Gastroesophageal sphincter (tissue), 4 donors: ENCODE data around the gene ANKRD18B. TPM values are rescaled to one million over a fixed set of nuclear protein-coding genes. Genes with fewer than 3 reads are reported as not detected.
"Not testable (repeated sequence)": the region's sequence is repeated elsewhere in the genome, so short reads cannot be mapped to it uniquely, and the experiment has no call there.

ENCODE experiments used
- ATAC-seq: fragments of 150-250 bp; one replicate; pipeline ENCODE4 v1.9.1; 2016; ENCODE audit warnings: mild to moderate bottlenecking, moderate library complexity
- H3K27ac ChIP-seq, 4 donors: fragments of 200-600 bp; sonication (generic) in 3 of 4; 1 replicate in 3 of 4; 2 replicates in 1 of 4; pipeline ENCODE4 v1.5.1; 2016 to 2019
- H3K27me3 ChIP-seq: fragments of 200-600 bp; sonication (generic); one replicate; pipeline ENCODE4 v1.5.1; 2019
- H3K36me3 ChIP-seq, 2 donors: fragments of 200-600 bp; sonication (generic); one replicate each; pipeline ENCODE4 v1.5.1; 2019; ENCODE audit warnings: control low read depth in 1 of 2
- H3K4me1 ChIP-seq, 3 donors: fragments of 200-600 bp; sonication (generic); 1 replicate in 2 of 3; 2 replicates in 1 of 3; pipeline ENCODE4 v1.5.1; 2016 to 2019; ENCODE audit warnings: control low read depth in 2 of 3
- H3K4me3 ChIP-seq, 2 donors: fragments of 200-600 bp; sonication (generic); one replicate each; pipeline ENCODE4 v1.5.1; 2019; ENCODE audit warnings: mild to moderate bottlenecking in 1 of 2, moderate library complexity in 1 of 2
- H3K9me3 ChIP-seq, 3 donors: fragments of 200-600 bp; sonication (generic); one replicate each; pipeline ENCODE4 v1.5.1; 2017 to 2019; ENCODE audit warnings: control low read depth in 2 of 3
- CTCF ChIP-seq, 4 experiments: fragments of 200-600 bp in 2 of 4; fragments of 450-650 bp in 2 of 4; sonication (generic) in 1 of 4; IDR thresholded peaks; one replicate each; pipeline ENCODE4 v1.5.1; 2017 to 2019; ENCODE audit warnings: antibody characterized with exemption in 4 of 4, mild to moderate bottlenecking in 2 of 4, moderate library complexity in 2 of 4
- EP300 ChIP-seq: sonication (generic); formaldehyde crosslinking; IDR thresholded peaks from one replicate; pipeline ENCODE4 v1.6.1; 2017; ENCODE audit warnings: antibody characterized with exemption, mild to moderate bottlenecking
- POLR2A ChIP-seq, 2 donors: fragments of 450-650 bp; IDR thresholded peaks; one replicate each; pipeline ENCODE4 v1.6.1; 2017; ENCODE audit warnings: antibody characterized with exemption in 2 of 2, mild to moderate bottlenecking in 2 of 2, moderate library complexity in 1 of 2
- POLR2AphosphoS5 ChIP-seq: sonication (generic); formaldehyde crosslinking; IDR thresholded peaks from one replicate; pipeline ENCODE4 v1.6.1; 2017; ENCODE audit warnings: antibody characterized with exemption
- WGBS, 2 donors: methylation state at CpG; one replicate each; pipeline ENCODE4 v1.1.5; 2018; ENCODE audit warnings: low coverage in 1 of 2; 5-methylcytosine and 5-hydroxymethylcytosine counted together
- total RNA-seq, 4 donors: library from RNA; depleted of rRNA; stranded (reverse); fragments of >200 nt; gene quantifications; one replicate each; pipeline ENCODE4 v1.1.0, GENCODE V29; 2016

The ANKRD18B gene
- total RNA-seq, 4 donors from 2014 or later, result 0.10 TPM; not detected in 3

DNA sequence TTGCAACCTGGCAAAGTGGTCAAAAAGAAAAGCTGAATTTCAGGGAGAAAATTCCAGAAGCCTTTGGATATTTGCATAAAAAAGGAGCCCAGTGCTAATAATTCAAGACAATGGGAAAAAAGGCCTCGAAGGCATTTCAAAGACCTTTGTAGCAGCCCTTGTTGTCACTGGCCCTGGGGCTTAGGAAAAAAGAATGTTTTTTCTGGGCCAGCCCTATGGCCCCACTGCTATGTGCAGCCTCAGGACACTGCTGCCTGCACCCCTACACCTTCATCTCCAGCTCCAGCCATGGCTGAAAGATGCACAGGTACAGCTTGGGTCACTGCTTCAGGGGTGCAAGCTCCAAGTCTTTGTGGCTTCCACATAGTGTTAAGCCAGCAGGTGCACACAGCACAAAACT lies 62.1 kb downstream of the ANKRD18B start:
- not testable (repeated sequence) for H3K4me1 ChIP-seq, H3K4me3 ChIP-seq, H3K36me3 ChIP-seq, H3K27ac ChIP-seq, ATAC-seq, H3K9me3 ChIP-seq, H3K27me3 ChIP-seq
- 67% methylated on average over 1 of the region's 1 CpG; no CpG with 5 or more reads in 1 of the 2 donors for WGBS, 2 donors

DNA sequence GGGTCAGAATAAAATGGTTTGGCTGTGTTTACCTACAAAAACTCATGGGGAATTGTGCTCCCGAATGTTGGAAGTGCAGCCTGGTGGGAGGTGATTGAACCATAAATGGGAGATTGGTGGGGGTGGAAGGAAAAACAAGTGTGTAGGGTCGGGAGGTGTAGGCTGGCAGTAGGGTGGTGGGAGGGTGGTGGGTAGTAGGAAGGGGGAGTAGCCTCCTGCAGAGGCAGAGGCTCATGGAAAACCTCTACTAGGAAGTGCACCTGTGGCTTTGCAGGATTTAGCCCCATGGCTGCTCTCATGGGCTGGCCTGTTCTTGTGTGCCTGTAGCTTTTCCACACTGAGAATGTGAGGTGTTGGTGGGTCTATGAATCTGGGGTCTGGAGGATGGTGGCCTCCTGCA lies 63.7 kb downstream of the ANKRD18B start:
- not testable (repeated sequence) for H3K27ac ChIP-seq, ATAC-seq, H3K36me3 ChIP-seq, H3K4me3 ChIP-seq, H3K9me3 ChIP-seq, H3K4me1 ChIP-seq, H3K27me3 ChIP-seq
- no CpG with 5 or more reads among the region's 2 CpGs for whole genome bisulfite sequencing, 2 donors

DNA sequence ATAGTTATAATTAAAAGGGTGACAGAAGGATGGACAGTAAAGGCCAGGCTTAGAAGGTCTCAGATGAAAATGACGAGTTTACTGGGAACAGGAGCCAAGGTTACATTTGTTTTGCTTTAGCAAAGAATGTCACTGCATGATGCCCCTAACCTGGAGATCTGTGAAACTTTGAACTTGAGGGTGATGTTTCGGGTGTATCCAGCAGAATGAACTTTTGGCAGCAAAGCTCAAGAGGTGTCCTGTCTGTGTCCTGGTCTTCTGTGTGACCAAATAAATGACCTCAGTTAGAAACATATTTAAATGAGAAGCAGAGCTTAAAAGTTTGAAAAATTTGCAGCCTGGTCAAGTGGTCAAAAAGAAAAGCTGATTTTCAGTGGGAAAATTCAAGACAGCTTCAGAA lies 64.8 kb downstream of the ANKRD18B start:
- not testable (repeated sequence) for H3K27ac ChIP-seq, H3K36me3 ChIP-seq, H3K9me3 ChIP-seq, H3K4me1 ChIP-seq, ATAC-seq, H3K27me3 ChIP-seq, H3K4me3 ChIP-seq
- no CpG with 5 or more reads among the region's 2 CpGs for WGBS, 2 donors

DNA sequence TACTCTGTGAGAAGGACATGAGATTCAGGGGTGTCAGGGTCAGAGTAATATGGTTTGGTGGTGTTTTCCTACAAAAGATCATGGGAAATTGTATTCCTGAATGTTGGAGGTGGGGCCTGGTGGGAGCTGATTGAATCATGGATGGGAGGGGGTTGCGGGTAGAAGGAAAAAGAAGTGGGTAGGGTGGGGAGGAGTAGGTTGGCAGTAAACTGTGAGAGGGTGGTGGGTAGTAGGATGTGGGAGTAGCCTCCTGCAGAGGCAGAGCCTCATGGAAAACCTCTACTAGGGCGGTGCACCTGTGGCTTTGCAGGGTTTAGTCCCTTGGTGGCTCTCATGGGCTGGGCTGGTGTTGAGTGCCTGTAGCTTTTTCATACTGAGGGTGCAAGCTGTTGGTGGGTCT lies 66.8 kb downstream of the ANKRD18B start:
- not testable (repeated sequence) for H3K4me1 ChIP-seq, H3K36me3 ChIP-seq, ATAC-seq, H3K9me3 ChIP-seq, H3K27me3 ChIP-seq, H3K27ac ChIP-seq, H3K4me3 ChIP-seq
- no CpG with 5 or more reads among the region's 2 CpGs for WGBS, 2 donors

DNA sequence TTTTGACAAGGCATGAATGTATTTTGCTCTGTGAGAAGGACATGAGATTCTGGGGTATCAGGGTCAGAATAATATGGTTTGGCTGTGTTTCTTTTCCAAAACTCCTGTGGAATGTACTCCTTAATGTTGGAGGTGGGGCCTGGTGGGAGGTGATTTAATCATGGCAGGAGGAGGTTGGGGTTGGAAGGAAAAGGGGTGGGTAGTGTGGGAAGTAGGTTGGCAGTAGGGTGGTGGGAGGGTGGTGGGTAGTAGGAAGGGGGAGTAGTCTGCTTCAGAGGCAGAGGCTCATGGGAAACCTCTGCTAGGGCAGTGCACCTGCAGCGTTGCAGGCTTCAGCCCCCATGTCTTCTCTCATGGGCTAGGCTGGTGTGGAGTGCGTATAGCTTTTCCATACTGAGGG lies 72.9 kb downstream of the ANKRD18B start:
- H3K27me3 ChIP-seq, H3K27ac ChIP-seq, H3K9me3 ChIP-seq, ATAC-seq, H3K4me3 ChIP-seq, H3K4me1 ChIP-seq, H3K36me3 ChIP-seq: not testable (repeated sequence)
- WGBS, 2 donors, result 83% methylated on average over 1 of the region's 2 CpGs; no CpG with 5 or more reads in 1 of the 2 donors

GRCh38 chr9:33597386-33597785 lies 73.3 kb downstream of the ANKRD18B start:
- WGBS, 2 donors, result 90% methylated on average over 2 of the region's 3 CpGs; no CpG with 5 or more reads in 1 of the 2 donors
- H3K4me3 ChIP-seq, H3K36me3 ChIP-seq, H3K9me3 ChIP-seq, H3K27ac ChIP-seq, ATAC-seq, H3K4me1 ChIP-seq, H3K27me3 ChIP-seq: not testable (repeated sequence)

DNA sequence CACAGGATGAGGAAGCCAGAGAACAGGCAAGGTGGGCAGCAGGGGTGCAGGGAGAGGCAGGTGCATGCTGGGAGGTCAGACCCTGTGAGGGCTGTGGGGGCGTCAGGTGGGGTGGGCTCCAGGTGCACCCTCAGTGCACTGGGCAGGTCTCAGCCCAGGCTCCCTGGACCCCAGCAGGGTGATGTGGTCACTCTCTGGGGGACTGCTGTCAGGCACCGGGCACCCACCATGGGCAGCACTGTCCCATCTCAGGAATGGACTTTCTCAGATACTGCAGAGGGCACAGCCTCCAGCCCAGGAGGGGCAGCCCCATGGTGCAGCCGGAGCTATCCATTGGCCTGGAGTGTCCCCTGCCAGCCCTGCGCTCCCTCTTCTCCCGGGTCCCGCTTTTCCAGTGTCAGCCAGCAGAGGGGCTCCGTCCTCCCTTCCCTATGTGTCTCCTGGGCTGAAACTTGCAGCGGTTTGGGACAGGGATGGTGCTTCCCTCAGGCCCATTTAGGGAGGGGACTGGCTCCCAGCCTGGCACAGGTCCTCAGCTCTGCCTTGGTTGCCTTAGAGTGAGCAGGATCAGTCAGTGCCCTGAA lies 74.8 kb downstream of the ANKRD18B start:
- H3K4me3 ChIP-seq, H3K36me3 ChIP-seq, H3K4me1 ChIP-seq, ATAC-seq, H3K9me3 ChIP-seq, H3K27ac ChIP-seq, H3K27me3 ChIP-seq: not testable (repeated sequence)
- WGBS, 2 donors, result 60% methylated on average over 1 of the region's 8 CpGs; no CpG with 5 or more reads in 1 of the 2 donors

DNA sequence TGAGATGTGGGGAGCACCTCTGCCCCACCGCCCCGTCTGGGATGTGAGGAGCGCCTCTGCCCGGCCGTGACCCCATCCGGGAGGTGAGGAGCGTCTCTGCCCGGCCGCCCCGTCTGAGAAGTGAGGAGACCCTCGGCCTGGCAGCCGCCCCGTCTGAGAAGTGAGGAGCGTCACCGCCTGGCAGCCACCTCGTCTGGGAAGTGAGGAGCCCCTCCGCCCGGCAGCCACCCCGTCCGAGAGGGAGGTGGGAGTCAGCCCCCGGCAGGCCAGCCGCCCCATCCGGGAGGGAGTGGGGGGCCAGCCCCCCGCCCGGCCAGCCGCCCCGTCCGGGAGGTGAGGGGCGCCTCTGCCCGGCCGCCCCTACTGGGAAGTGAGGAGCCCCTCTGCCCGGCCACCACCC lies 76.9 kb downstream of the ANKRD18B start:
- not testable (repeated sequence) for H3K27me3 ChIP-seq, H3K27ac ChIP-seq, H3K4me3 ChIP-seq, H3K36me3 ChIP-seq, H3K9me3 ChIP-seq, ATAC-seq, H3K4me1 ChIP-seq
- WGBS, 2 donors, result no CpG with 5 or more reads among the region's 32 CpGs

- ATAC-seq, H3K27ac ChIP-seq, H3K36me3 ChIP-seq, H3K4me1 ChIP-seq, H3K27me3 ChIP-seq, H3K9me3 ChIP-seq, H3K4me3 ChIP-seq: not testable (repeated sequence)
- WGBS, 2 donors, result 20 to 58% methylated on average over 1 to 3 of the region's 3 CpGs
Measured at GRCh38 chr9:33604249-33604648, 80.2 kb downstream of the ANKRD18B start.

GRCh38 chr9:33604936-33605335 lies 80.9 kb downstream of the ANKRD18B start:
- H3K27me3 ChIP-seq, H3K9me3 ChIP-seq, H3K4me1 ChIP-seq, H3K27ac ChIP-seq, H3K4me3 ChIP-seq, H3K36me3 ChIP-seq, ATAC-seq: not testable (repeated sequence)
- no CpG with 5 or more reads among the region's 4 CpGs for WGBS, 2 donors

GRCh38 chr9:33611358-33611757 lies 87.3 kb downstream of the ANKRD18B start:
- WGBS, 2 donors, result 80% methylated on average over 1 of the region's 1 CpG
- Histone ChIP-seq H3K4me1 (no peaks in the 10 kb centered on the region), H3K27ac (no peak overlapping the region), H3K27me3 (no peaks in the 10 kb centered on the region), H3K9me3 (peaks cover 0 to 4% (median 0%) of the 10 kb centered on the region in 3 donors), H3K36me3 (no peaks in the 10 kb centered on the region), H3K4me3 (no peak overlapping the region)
- no peak for TF ChIP-seq POLR2AphosphoS5
- no peak for TF ChIP-seq POLR2A (IDR thresholded peaks at IDR 0.05)
- TF ChIP-seq CTCF (IDR thresholded peaks at IDR 0.05), result no peak
- TF ChIP-seq EP300, result no peak
- no peak for ATAC-seq

DNA sequence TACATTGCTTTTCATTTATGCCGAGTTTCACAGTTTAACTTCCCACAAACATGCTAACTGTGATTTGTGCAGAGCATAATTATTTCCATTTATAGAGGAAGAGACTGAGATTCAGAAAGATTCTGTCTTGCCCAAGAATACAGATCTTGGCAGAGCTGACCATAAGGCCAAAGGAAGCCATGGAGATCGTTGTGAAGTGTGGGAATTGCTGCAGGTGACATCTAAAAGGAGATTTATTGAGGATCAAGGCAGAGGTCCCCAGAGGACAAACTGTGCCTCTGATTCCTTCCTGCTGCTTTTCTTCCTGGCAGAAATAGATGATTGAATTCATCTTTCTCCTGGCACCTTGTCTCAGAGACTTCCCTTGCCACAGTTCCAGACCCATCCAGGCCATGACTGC lies 88.4 kb downstream of the ANKRD18B start:
- not testable (repeated sequence) for H3K36me3 ChIP-seq, H3K27me3 ChIP-seq, H3K9me3 ChIP-seq, H3K4me1 ChIP-seq, ATAC-seq, H3K4me3 ChIP-seq, H3K27ac ChIP-seq
- WGBS, 2 donors, result 25 to 47% methylated on average over 1 to 2 of the region's 2 CpGs
